NCI-H1417 (cell line): ENCODE measurements around the gene SPEM1.

Experiments
- DNase-seq, 3 experiments: peaks; one replicate each; lab custom pipeline; 2025; lab: John Stamatoyannopoulos, UW

The SPEM1 gene

GRCh38 chr17:7418472-7419152 lies 1.5 kb upstream of the SPEM1 start:
- no peak for DNase-seq

DNA sequence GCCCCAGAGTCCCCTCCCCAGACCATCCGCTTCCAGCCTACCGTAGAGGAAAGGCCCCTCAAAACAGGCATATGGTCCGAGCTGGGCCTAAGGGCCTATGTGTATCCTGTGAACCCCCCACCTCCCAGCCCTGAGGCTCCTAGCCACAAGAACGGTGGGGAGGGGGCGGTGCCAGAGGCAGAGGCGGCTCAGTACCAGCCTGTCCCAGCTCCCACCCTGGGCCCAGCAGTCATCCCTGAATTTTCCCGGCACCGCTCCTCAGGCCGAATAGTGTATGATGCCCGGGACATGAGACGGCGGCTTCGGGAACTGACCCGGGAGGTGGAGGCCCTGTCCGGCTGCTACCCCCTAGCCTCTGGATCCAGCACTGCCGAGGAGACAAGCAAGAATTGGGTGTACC lies 1.1 kb downstream of the SPEM1 start:
- no peak for DNase-seq

GRCh38 chr17:7423679-7424078 lies 3.6 kb downstream of the SPEM1 start:
- DNase-seq = peak in 1 of 3 experiments; percentile 12

- no peak for DNase-seq
These were observed 5.2 kb downstream of the SPEM1 start, which contains the start of gene SPEM2 for GRCh38 chr17:7425316-7425715. SPEM2 (plus strand) TSS chr17:7425616; CDS start chr17:7425689, 73 bp downstream.

DNA sequence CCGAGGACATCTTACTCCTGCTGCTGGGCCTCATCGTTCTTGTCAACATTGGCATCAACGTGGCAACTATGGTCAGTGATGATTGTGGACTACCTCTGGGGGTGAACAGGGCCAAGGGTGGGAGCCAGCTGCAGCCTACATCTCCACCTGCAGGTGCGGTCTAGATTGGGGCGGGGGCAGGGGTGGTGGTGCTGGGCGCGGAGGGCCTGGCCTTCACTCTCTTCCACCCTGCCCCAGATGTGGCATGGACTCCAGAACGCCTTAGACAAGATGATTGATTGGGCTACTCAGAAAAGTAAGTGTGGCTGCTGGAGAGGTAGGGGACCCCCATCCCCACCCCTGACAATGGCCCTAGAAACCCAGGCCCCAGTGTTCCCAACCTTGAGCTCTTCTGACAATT lies 5.6 kb downstream of the SPEM1 start:
- DNase-seq = no peak

- no peak for DNase-seq
These were observed 6.2 kb downstream of the SPEM1 start for GRCh38 chr17:7426203-7426863.

DNA sequence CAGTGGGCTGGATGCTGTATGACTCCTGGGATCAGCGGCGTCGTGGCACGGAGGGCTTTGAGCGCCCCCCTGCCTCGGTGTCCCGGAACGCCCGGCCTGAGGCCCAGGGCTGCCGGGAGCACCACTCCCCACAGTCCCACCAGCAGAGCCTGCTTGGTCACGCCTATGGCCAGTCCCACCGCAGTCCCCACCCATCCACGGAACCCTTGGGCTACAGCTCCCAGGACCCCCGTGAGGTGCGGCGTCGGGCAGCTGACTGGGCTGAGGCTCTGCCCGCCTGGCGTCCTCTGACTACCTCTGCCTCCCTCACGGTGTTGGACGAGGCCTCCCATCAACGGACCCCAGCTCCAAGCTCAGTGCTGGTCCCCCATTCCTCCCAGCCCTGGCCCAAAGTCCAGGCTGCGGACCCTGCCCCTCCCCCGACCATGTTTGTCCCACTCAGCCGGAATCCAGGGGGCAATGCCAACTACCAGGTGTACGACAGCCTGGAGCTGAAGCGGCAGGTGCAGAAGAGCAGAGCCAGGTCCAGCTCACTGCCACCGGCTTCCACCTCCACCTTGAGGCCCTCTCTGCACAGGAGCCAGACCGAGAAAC lies 6.9 kb downstream of the SPEM1 start:
- DNase-seq = no peak

- DNase-seq = no peak
These were observed 7.4 kb downstream of the SPEM1 start for GRCh38 chr17:7427549-7427948.

DNA sequence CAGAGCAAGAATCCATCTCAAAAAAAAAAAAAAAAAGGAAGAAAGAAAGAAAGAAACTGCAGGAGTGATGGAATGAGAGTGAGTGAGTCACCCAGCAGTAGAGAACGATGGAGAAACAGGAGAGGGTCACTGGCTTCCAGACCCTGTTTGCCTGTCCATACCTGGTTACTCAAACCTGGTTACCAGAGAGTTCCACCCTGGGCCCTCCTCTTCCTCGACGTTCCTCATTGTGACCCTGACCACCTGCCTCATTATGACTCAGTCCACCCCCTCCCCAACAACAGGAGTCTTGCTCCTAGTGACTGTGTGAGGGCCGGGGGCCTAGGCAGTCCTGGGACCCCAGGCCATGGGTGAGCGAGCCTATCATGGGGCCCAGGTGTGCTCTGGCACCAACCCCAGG lies 8.4 kb downstream of the SPEM1 start, which contains the start of gene SPEM3:
Gene SPEM3 (plus strand): TSS at position 301 of the 400 bp plus-strand sequence. CDS start 46 bp downstream, at position 347.
- no peak for DNase-seq

GRCh38 chr17:7429722-7430121 lies 9.6 kb downstream of the SPEM1 start:
- DNase-seq = no peak

- no peak for DNase-seq
These were observed 11.1 kb downstream of the SPEM1 start for GRCh38 chr17:7431231-7431630.

DNA sequence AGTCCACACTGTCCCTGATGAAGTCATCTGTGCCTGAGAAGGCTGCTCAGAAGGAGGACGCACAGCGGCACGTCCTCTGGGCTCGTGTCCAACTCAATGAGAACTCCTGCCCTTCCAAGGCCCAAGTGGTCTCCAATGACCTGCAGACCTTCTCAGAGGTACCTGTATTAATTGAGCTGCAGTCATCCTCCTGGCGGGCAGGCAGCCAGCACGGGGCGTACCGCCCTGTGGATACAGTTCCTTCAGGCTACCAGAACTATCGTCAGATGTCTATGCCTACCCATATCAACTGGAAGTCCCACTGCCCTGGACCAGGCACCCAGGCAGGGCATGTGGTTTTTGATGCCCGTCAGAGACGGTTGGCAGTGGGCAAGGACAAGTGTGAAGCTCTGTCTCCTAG lies 12.2 kb downstream of the SPEM1 start:
- no peak for DNase-seq

- DNase-seq = peak in 1 of 3 experiments; percentile 56
These were observed 15.8 kb downstream of the SPEM1 start for GRCh38 chr17:7435676-7436555.

- DNase-seq = peak; percentile 52 to 79 (median 77)
These were observed 16.6 kb downstream of the SPEM1 start for GRCh38 chr17:7436556-7437368.

- DNase-seq = no peak
These were observed 17.3 kb downstream of the SPEM1 start for GRCh38 chr17:7437369-7437863.

- no peak for DNase-seq
These were observed 18.0 kb downstream of the SPEM1 start for GRCh38 chr17:7437950-7438614.

DNA sequence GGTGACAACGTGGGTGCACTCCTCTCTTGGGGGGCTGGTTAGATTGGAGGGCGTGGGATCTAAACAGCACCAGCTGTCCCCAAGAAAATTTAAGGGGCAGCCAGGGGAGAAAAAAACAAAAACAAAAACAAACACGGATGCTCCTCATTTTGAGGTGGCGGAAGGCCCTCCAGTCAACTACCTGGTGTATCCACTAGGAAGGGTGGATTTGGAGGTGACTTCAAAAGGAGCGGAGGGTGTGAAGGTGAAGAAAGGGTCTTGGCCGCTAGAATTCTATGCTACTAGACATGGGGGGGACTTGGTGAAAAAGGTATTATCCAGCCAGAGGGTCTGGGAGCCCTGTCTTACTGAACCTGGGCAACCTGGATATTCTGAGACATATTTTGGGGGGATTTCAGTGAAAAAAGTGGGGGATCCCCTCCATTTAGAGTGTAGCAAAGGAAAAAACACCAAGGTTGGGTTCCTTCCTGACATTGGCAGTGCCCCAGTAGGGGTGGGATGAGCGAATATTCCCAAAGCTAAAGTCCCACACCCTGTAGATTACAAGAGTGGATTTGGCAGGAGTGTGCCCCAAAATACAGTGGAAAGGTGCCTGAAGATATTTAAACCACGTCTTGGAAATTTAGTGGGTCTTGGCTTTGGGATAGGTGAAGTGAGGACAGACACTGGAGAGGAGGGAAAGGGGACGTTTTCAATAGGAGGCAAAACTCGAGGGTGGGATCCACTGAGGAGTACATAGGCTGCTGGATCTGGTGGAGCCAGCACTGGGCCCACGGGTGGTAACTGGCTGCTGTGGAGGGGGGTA lies 18.7 kb downstream of the SPEM1 start:
- DNase-seq = no peak

DNA sequence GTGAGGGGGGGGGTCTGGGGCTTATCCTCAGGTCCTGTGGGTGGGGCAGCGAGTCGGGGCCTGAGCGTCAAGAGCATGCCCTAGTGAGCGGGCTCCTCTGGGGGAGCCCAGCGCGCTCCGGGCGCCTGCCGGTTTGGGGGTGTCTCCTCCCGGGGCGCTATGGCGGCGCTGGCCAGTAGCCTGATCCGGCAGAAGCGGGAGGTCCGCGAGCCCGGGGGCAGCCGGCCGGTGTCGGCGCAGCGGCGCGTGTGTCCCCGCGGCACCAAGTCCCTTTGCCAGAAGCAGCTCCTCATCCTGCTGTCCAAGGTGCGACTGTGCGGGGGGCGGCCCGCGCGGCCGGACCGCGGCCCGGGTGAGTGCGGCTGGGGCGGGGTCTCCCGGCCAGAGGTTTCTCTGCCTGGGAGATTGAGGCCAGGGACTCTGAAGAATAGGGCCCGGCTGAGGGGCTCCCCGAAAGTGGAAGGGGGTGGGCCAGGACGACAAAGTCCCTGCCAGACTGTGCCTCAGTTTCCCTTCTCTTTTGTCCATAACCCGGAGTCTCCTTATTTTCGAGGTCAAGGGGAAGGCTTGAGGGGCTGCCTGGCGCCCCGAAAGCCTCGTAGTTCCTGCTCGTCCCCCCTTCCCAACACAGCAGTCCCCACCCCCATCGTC lies 19.5 kb downstream of the SPEM1 start, which contains the start of gene FGF11:
Gene FGF11 (plus strand): TSS at position 51 of the 651 bp plus-strand sequence. CDS start 109 bp downstream, at position 160.
- DNase-seq = peak in 2 of 3 experiments; percentile 11 to 31
